DMS79 (cell line): ENCODE data around the gene HDAC4.

Source experiments
- DNase-seq: peaks from one replicate; lab custom pipeline; 2025; lab: John Stamatoyannopoulos, UW

The HDAC4 gene

GRCh38 chr2:239105234-239105633 lies 295.6 kb downstream of the HDAC4 start:
- DNase-seq, result no peak

DNA sequence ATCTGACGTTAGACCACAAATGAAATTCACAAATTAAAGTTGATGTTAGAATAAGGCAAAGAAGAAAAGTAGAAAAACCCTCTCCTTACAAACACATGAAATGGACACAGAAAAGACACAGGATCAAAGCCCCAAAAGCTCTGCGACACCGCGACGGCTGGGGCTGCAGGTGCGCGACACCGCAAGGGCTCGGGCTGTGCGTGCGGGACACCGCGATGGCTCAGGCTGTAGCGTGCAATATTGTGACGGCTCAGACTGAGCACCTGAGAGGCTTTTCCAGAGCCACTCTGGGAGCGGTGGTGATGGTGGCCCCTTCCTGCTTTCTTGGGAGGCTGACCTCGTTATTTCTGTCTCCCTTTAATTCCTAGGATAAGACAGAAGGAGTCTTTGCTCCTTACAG lies 296.0 kb downstream of the HDAC4 start:
- DNase-seq, result no peak

DNA sequence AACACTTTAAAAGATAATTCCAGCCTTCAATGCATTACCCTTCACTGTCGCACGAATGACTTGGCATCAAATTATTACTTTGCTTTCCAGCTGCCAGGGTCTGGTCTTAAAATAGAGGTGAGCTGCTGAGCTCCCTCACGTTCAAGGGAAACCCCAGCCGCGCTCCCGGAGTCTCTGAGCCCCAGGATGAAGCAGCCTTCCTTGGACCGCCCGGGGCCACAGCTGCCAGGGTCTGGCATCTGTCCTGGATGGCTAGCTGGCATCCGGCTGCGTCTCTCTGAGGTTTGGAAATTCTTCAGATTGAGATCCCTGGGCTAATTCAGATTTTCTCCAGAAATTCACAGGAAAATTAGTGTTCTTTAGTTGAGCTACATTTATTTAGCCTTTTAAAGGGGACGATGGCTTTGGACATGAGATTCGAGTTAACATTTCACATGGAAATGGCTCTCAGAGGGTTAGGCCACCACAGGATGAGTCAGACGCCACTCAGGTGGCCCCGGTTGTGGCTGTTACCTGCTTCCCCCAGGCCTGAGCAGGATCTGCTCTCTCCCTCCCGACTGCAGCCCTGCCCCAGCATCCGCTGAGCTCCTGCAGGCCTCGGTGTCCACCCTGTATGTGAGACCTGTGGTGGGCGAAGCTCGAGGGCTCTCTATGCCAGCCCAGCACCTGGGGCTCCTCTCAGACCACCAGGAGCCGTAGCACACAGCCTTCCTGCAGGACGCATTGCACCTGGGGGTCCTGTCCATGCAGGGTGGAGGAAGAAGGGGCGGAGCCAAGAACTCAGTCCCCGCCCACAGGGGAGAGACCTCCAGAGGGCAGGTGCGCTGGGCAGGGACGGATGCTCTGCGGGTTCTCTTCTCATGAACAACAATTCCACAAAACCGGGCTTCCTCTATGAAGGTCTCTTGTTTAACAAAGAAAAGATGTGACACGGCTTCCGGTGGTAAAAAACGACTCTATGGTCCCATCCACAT lies 297.4 kb downstream of the HDAC4 start:
- no peak for DNase-seq

GRCh38 chr2:239102266-239102665 lies 298.6 kb downstream of the HDAC4 start:
- no peak for DNase-seq

- DNase-seq, result no peak
These were observed 299.0 kb downstream of the HDAC4 start for GRCh38 chr2:239101807-239102206.

- no peak for DNase-seq
These were observed 299.7 kb downstream of the HDAC4 start for GRCh38 chr2:239101071-239101470.

GRCh38 chr2:239099474-239099873 lies 301.3 kb downstream of the HDAC4 start:
- DNase-seq, result no peak

DNA sequence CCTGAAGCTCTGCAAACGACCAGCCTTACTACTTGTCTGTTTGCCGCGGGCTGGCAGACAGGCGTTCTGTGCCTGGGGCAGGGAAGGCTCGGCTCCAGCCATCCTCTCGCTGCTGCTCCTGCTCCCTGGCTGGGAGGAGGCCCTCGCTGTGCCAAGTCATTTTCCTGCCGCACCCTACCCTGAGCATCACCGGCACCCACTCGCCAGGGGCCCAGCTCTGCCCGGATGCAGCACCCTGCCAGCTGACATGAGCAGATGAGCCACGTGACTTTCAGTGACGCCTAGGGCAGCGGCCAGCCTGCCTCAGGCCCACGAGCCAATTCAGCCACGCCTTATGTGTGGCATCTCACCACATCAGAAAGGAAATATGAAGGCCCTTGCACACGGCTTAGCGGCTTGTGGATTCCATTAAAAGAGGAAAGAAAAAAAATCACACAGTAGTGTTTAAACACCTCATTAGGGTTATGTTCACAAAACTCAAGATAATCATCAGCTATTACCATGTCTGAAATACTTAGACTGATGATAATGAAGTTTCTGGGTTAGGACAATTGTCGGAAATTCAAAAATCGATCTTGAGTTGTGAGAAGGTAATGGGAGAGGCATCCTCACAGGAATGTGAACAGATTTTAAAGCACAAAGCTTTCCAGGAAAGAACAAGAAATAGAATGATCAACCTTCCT lies 302.4 kb downstream of the HDAC4 start:
- no peak for DNase-seq

- DNase-seq, result no peak
These were observed 303.5 kb downstream of the HDAC4 start for GRCh38 chr2:239097428-239097696.

GRCh38 chr2:239096676-239097427 lies 304.0 kb downstream of the HDAC4 start:
- DNase-seq, result no peak

DNA sequence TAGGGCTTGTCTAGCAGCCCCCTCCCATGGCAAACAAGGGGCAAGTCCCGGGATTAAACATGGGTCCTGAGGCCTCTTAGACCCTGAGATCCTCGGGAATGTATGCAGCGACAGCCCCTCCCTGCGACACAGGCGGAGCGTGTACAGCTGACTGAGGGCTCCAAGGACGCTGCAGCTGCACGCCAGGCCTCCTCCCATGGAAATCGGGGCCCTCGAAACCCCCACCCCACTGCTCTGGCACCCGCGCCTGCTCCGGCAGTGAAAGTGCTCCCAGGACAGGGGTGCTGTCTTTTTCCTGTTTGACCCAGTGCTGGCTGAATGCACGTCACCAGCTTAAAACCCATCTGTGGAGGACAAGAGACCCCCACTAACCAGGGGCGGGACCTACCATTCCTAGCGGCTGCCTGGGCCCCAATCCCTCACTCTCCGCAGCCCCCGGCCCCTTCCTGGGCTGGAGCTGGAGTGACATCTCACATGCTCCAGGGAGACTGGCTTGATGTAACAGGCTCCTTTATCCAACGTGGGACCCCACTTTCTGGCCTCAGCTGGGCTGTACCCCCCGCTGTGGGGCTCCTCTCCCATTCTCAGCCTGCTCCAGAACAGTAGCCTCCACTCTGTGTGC lies 305.2 kb downstream of the HDAC4 start:
- no peak for DNase-seq

GRCh38 chr2:239094867-239095266 lies 306.0 kb downstream of the HDAC4 start:
- no peak for DNase-seq

DNA sequence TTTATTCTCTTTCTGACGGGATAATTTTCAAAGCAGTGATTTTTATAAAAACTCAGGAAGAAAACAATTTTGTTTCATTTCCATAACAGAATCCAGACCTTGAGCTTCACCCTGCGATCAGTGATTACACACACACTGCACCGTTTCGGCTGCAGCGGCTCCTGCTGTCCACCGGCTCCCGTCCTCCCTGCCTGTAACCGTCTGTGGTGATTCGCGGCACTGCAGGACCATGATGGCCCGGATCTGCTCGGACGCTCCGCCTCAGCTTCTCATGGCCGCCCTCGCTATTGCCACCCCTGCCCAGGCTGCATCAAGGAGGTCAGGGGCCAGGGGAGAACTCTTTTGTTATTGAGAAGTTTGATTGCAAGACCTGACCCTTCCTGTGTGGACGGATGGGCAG lies 306.9 kb downstream of the HDAC4 start:
- no peak for DNase-seq

DNA sequence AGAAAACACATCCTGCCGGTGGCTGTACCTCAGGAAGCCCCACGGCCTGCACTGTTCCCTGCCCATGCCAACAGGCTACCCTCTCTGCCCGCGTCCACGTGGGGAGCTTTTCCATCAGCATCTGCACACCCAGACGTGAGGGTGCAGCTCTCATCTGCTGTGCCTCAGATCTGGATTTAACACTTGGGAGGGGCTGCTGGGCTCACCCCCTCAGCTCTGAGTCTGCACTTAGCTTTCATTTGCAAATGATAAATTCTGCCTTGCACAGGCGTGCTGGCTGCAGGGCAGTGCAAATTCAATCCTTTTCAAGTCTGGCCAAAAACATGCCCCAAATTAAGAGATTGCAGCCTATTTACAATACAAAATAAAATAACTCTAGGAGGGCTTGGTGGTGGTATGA lies 307.3 kb downstream of the HDAC4 start:
- DNase-seq, result no peak

DNA sequence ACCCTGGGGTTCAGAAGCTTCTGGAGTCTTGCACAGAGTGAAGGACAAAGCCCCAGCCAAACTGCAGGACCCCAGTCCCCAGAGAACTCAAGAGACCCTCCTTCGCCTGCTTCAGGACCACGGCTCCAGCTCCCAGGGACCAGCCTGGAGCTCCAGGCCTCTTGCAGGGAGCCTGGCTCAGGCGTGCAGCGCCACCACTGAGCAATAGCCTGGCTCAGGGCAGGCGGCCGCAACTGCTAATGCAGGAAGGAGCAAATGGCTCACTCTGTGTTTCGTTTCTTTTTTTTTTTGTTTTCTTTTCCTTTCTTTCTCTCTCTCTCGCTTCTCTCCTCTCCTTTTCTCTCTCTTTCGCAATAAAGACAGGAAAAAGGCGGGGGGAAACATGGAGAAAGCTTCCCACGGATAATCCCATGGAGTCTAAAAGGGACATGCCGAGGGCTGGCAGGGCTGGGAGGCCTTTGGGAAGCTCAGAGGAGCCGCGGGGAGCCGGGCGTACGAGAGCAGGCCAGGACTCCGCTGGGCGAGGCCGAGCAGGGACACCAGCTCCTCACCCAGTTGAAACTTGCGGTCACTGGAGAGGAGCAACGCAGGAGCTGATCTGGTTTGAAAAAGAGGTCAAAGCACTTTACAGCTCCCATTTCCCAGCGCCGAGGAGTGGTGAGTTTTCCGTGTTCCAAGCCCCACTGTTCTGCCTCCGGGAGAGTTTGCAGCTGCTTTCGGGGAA lies 308.1 kb downstream of the HDAC4 start:
- no peak for DNase-seq

DNA sequence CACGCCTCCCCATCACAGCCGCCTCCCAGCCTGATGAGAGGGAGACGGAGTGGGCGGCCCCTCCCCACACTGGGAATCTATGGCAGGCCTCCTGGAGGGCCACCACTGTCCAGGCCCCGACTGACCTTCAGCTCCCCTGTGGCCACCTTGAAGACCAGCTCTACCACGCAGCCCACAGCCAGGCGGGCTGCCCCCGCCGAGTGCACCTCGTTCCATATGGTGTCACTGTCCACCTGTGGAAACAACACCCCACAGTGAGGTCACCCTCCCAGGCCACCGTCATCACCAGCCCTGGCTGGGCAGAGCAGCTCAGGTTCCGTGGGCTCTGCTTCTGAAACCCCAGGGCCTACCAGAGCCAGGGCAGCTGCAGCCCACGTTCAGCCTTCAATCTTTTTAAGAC lies 310.9 kb downstream of the HDAC4 start:
- no peak for DNase-seq

DNA sequence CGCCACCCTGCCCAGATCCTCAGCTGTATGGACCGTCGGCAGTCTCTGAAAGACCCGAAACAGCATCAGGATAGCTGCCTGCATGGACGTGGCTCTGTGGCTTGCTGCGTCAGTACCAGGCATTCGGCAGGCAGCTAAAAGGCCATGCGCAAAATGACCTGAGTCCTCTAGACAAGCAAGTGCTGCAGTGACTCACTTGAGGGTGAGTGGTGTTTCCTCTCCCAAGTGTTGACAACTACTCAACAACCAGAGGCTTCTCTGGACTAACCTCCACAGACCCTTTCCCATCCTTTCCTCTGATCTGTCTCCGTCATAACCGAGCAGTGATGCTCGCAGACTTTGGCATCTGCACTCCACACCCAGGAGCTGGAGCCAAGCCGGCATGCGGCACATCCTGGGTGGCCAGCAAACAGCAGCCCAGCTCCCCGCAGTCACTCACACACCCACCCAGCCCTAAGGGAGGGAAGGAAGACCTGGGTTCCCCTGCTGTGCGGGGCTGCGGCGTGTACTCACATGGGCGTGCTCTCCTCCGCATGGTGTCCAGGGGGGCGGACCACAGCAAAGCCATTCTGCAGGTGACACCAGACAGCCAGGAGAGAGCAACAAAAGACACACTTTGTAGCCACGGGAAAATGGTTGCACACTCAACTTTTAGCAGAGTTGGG lies 313.6 kb downstream of the HDAC4 start:
- no peak for DNase-seq

DNA sequence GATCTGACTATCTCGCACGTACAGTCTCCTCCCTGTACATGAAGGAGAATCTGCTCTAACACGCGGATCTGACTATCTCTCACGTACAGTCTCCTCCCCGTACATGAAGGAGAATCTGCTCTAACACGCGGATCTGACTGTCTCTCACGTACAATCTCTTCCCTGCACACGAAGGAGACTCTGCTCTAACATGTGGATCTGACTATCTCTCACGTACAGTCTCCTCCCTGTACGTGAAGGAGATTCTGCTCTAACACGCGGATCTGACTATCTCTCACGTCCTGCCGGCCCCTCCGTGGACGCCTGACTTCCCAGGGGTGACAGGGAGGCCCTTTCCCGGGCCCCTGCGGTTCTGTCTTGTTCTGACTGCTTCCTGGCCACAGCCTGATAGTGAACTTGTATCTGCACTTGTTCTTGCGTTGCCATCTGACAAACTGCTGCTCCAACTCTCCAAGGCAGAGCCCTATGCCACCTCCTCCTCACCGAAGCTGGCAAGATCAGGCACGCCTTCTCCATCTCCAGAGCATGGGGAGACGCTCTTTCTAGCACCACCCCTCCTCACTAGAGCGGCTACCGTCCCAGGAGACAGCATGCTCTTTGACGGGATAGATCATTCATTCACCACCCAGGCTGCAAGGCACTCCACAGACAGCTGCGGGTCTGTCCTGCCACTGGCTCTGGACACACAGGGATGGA lies 314.3 kb downstream of the HDAC4 start:
- no peak for DNase-seq

- DNase-seq, result no peak
These were observed 315.4 kb downstream of the HDAC4 start for GRCh38 chr2:239085201-239085992.

- no peak for DNase-seq
These were observed 316.8 kb downstream of the HDAC4 start for GRCh38 chr2:239084007-239084406.
